Dedifferentiated amniotic fluid mesenchymal stem cell (primary cell): Measurements from ENCODE around the gene SLC9A3.
A peak's percentile ranks its signal among the peaks of the same experiment; 100 is the strongest.
"Not testable (repeated sequence)": the region's sequence is repeated elsewhere in the genome, so short reads cannot be mapped to it uniquely, and the experiment has no call there.

Experiments used
- DNase-seq: peaks from one replicate; pipeline ENCODE4 v3.0.0-alpha.2; 2016; ENCODE audit errors: extremely low spot score

Gene SLC9A3

GRCh38 chr5:524234-524972 lies at the start of gene SLC9A3:
SLC9A3 (minus strand) TSS chr5:524449.
- no peak for DNase-seq

- no peak for DNase-seq
These were observed 49.7 kb upstream of the SLC9A3 start for GRCh38 chr5:573976-574375.

- DNase-seq: no peak
These were observed 49.0 kb upstream of the SLC9A3 start for GRCh38 chr5:573206-573605.

GRCh38 chr5:572398-573019 lies 48.3 kb upstream of the SLC9A3 start:
- DNase-seq: no peak

- no peak for DNase-seq
These were observed 47.5 kb upstream of the SLC9A3 start for GRCh38 chr5:571791-572190.

GRCh38 chr5:570886-571285 lies 46.6 kb upstream of the SLC9A3 start:
- DNase-seq: no peak

- no peak for DNase-seq
These were observed 46.2 kb upstream of the SLC9A3 start for GRCh38 chr5:570446-570845.

GRCh38 chr5:569868-570361 lies 45.7 kb upstream of the SLC9A3 start:
- DNase-seq: no peak

GRCh38 chr5:569358-569867 lies 45.2 kb upstream of the SLC9A3 start:
- DNase-seq: no peak

- DNase-seq: no peak
These were observed 44.6 kb upstream of the SLC9A3 start for GRCh38 chr5:568809-569208.

GRCh38 chr5:568061-568781 lies 44.0 kb upstream of the SLC9A3 start:
- DNase-seq: no peak

- no peak for DNase-seq
These were observed 43.4 kb upstream of the SLC9A3 start for GRCh38 chr5:567664-568060.

GRCh38 chr5:566636-567309 lies 42.5 kb upstream of the SLC9A3 start:
- DNase-seq: no peak

- peak; percentile 22 for DNase-seq
These were observed 41.7 kb upstream of the SLC9A3 start for GRCh38 chr5:565782-566440.

- no peak for DNase-seq
These were observed 37.2 kb upstream of the SLC9A3 start for GRCh38 chr5:561408-561807.

- DNase-seq: no peak
These were observed 36.5 kb upstream of the SLC9A3 start for GRCh38 chr5:560792-561166.

GRCh38 chr5:558871-559503 lies 34.7 kb upstream of the SLC9A3 start:
- DNase-seq: no peak

- DNase-seq: no peak
These were observed 34.1 kb upstream of the SLC9A3 start for GRCh38 chr5:558326-558725.

GRCh38 chr5:557917-558316 lies 33.7 kb upstream of the SLC9A3 start:
- DNase-seq: not testable (repeated sequence)

- no peak for DNase-seq
These were observed 32.7 kb upstream of the SLC9A3 start for GRCh38 chr5:556909-557441.
